Left lobe of liver (tissue), 2 donors: ENCODE results near the gene NCS1. TPM values are rescaled to one million over a fixed set of nuclear protein-coding genes. Genes with fewer than 3 reads are reported as not detected.

ENCODE experiments used
- ATAC-seq: fragments of 200-7000 bp; cut with Tn5 transposase; one replicate; pipeline ENCODE4 v1.9.1; 2020; ENCODE audit warnings: mild to moderate bottlenecking, moderate library complexity
- DNase-seq: peaks from one replicate; pipeline ENCODE4 v3.0.0-alpha.2; 2020; ENCODE audit warnings: low spot score
- total RNA-seq: library from RNA; stranded (reverse); gene quantifications from one replicate; pipeline ENCODE4 v1.2.1, GENCODE V29; 2021
- donor health status: DM: no; HTN: no; CAD: no; lungs with moderate emphysema.
- donor health status: DM: no; HTN: yes; CAD: no.

The NCS1 gene
- 2.5 TPM for total RNA-seq

GRCh38 chr9:130172161-130172857, at the start of gene NCS1:
Gene NCS1, plus strand, starts transcription at chr9:130172404. Its CDS starts 260 bp downstream, at chr9:130172664.
- ATAC-seq (peak; percentile 94), DNase-seq (peak; percentile 83)

GRCh38 chr9:130122456-130122855, 49.7 kb upstream of the NCS1 start:
- ATAC-seq, result no peak
- DNase-seq, result no peak

GRCh38 chr9:130124085-130124860, 47.9 kb upstream of the NCS1 start:
- no peak for DNase-seq
- ATAC-seq, result no peak

GRCh38 chr9:130126721-130127433, 45.3 kb upstream of the NCS1 start:
- no peak for DNase-seq

GRCh38 chr9:130128251-130128650, 44.0 kb upstream of the NCS1 start:
- ATAC-seq (peak; percentile 33), DNase-seq (no peak)

More at GRCh38 chr9:130126721-130127433, 45.3 kb upstream of the NCS1 start:
- ATAC-seq, result no peak

- DNase-seq (no peak), ATAC-seq (peak; percentile 64)
These were observed 43.3 kb upstream of the NCS1 start for GRCh38 chr9:130128733-130129431.

GRCh38 chr9:130129432-130130061, 42.7 kb upstream of the NCS1 start:
- ATAC-seq (no peak), DNase-seq (no peak)

- DNase-seq (no peak), ATAC-seq (no peak)
These were observed 39.5 kb upstream of the NCS1 start for GRCh38 chr9:130132746-130133145.

GRCh38 chr9:130137081-130137640, 35.0 kb upstream of the NCS1 start:
- ATAC-seq (no peak), DNase-seq (no peak)

GRCh38 chr9:130137641-130138081, 34.5 kb upstream of the NCS1 start:
- DNase-seq, result no peak
- no peak for ATAC-seq

GRCh38 chr9:130138171-130138653, 34.0 kb upstream of the NCS1 start:
- DNase-seq (no peak), ATAC-seq (no peak)

- ATAC-seq (no peak), DNase-seq (no peak)
These were observed 33.4 kb upstream of the NCS1 start for GRCh38 chr9:130138791-130139190.

GRCh38 chr9:130139251-130139650, 33.0 kb upstream of the NCS1 start:
- no peak for ATAC-seq
- DNase-seq, result no peak

- no peak for ATAC-seq
These were observed 31.5 kb upstream of the NCS1 start for GRCh38 chr9:130140706-130141105.

GRCh38 chr9:130142056-130142455, 30.1 kb upstream of the NCS1 start:
- no peak for ATAC-seq

More at GRCh38 chr9:130140706-130141105, 31.5 kb upstream of the NCS1 start:
- DNase-seq, result no peak

GRCh38 chr9:130142641-130143040, 29.6 kb upstream of the NCS1 start:
- DNase-seq (no peak), ATAC-seq (no peak)

More at GRCh38 chr9:130142056-130142455, 30.1 kb upstream of the NCS1 start:
- no peak for DNase-seq

GRCh38 chr9:130143279-130143893, 28.8 kb upstream of the NCS1 start:
- ATAC-seq (no peak), DNase-seq (no peak)

- DNase-seq (no peak), ATAC-seq (peak; percentile 44)
These were observed 28.2 kb upstream of the NCS1 start for GRCh38 chr9:130143958-130144366.

GRCh38 chr9:130144703-130145102, 27.5 kb upstream of the NCS1 start:
- DNase-seq, result peak; percentile 78
- peak; percentile 95 for ATAC-seq
